GM13977 (cell line): ENCODE results near the gene XRCC3.

Experiments used
- DNase-seq: peaks from one replicate; pipeline ENCODE4 v3.0.0; 2012; ENCODE audit warnings: low spot score
- CTCF ChIP-seq: IDR thresholded peaks from 2 replicates; pipeline ENCODE4 v1.5.1; 2012; ENCODE audit warnings: mild to moderate bottlenecking, control low read depth; ENCODE audit not compliant: insufficient read depth; ENCODE audit errors: extremely low read depth, missing control alignments
- in situ Hi-C: fragments of 300-500 bp; cut with MboI; formaldehyde crosslinking; loops from one replicate; pipeline ENCODE4 v1.12.0; 2022; ENCODE audit warnings: low sequenced_read_pairs, low pct_unique_long_range_greater_than_20kb, mixed read lengths, inconsistent platforms; ENCODE audit not compliant: unreplicated experiment

Gene XRCC3

GRCh38 chr14:103715052-103716000 is at the start of gene XRCC3, which contains the start of gene ZFYVE21:
Gene XRCC3, minus strand, starts transcription at chr14:103715451. Its CDS starts 4,364 bp downstream, at chr14:103711087.
Gene ZFYVE21, plus strand, starts transcription at chr14:103715810. Its CDS starts 32 bp downstream, at chr14:103715842.
- no peak for TF ChIP-seq CTCF
- in situ Hi-C loops, result no loop called here
- peak; percentile 100 for DNase-seq

DNA sequence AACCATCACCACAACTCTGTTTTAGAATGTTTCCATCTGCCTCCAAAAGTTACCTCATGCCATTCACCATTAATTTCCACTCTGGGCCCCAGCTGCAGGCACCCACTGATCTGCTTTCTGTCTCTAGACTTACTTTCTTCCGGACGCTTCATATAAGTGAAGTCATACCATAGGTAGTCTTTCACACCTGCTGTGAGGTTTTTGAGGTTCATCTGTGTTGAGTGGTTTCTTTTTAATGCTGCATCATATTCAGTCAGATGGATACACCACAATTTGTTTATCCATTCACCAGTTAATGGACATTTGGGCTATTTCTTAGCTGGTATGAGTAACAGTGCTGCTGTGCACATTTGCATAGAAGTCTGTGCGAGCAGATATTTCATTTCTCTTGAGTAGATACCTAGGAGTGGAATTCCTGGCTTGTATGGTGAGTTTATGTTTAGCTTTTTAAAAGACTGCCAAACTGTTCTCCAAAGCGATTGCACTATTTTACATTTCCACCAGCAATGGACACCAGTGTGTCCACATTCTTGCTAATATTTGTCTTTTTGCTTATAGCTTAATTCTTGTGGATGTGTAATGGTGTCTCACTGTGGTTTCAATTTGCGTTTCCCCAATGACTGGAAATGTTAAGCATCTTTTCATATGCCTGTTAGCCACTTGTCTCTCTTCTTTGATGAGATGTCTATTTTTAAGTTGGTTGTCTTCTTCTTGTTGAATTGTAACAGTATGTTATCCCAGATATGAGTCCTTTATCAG is 48.7 kb upstream of the XRCC3 start:
- in situ Hi-C loops, result no loop called here
- no peak for TF ChIP-seq CTCF
- DNase-seq, result peak; percentile 57

DNA sequence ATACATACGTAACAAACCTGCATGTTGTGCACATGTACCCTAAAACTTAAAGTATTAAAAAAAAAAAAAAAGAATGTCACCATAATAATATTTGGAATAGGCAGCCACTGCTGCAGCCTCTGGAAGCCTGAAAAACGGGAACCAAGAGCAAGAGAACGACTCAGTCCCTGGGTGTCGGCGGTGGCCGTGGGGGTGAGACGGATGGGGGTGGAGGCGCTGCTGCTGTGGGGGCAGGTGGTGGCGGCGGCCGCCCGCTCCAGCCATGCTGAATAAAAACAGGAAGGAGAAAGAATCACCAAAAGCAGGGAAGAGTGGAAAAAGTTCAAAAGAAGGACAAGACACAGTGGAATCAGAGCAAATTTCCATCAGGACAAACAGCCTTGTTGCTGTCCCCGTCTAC is 47.3 kb upstream of the XRCC3 start:
- in situ Hi-C loops, result no loop called here
- DNase-seq, result no peak
- no peak for TF ChIP-seq CTCF

GRCh38 chr14:103762036-103762435 is 46.8 kb upstream of the XRCC3 start:
- in situ Hi-C loops, result no loop called here
- TF ChIP-seq CTCF, result no peak
- no peak for DNase-seq

GRCh38 chr14:103758059-103758776 is 43.0 kb upstream of the XRCC3 start:
- no peak for DNase-seq
- TF ChIP-seq CTCF, result no peak
- in situ Hi-C loops, result no loop called here

- in situ Hi-C loops, result no loop called here
- no peak for TF ChIP-seq CTCF
- DNase-seq, result no peak
These were observed 39.8 kb upstream of the XRCC3 start for GRCh38 chr14:103755060-103755459.
